ENCODE measurements around the gene BUD31.

The BUD31 gene

GRCh38 chr7:99461221-99461620 lies 52.5 kb downstream of the BUD31 start:
- DNase-seq (ENCODE audit: low read depth in 1 of 2, low spot score in 1 of 2), result no peak

- DNase-seq (ENCODE audit: low read depth in 1 of 2, low spot score in 1 of 2), result no peak
These were observed 56.6 kb downstream of the BUD31 start for GRCh38 chr7:99465421-99465768.

GRCh38 chr7:99468336-99468918 lies 59.7 kb downstream of the BUD31 start:
- DNase-seq (ENCODE audit: low read depth in 1 of 2, low spot score in 1 of 2), result no peak

Measured in stimulated activated CD4-positive, alpha-beta T cell treated with anti-CD3 and anti-CD28 coated beads, Interleukin-15, amount 100 ng/mL, for 1 hour (primary cell).